GM19238 (cell line): Measurements from ENCODE around the gene HKDC1.
"Not testable (repeated sequence)": the region's sequence is repeated elsewhere in the genome, so short reads cannot be mapped to it uniquely, and the experiment has no call there.

Experiments used
- DNase-seq: peaks from one replicate; pipeline ENCODE4 v3.0.0; 2011; ENCODE audit warnings: low spot score; ENCODE audit not compliant: insufficient read length

The HKDC1 gene

GRCh38 chr10:69278446-69278963, 58.4 kb downstream of the HKDC1 start, which contains the start of gene HK1:
TSS of gene HK1 (plus strand) at chr10:69278496.
- DNase-seq: no peak

GRCh38 chr10:69279110-69279509, 59.0 kb downstream of the HKDC1 start:
- no peak for DNase-seq

GRCh38 chr10:69281507-69282413, 61.6 kb downstream of the HKDC1 start:
- no peak for DNase-seq

GRCh38 chr10:69284402-69284801, 64.3 kb downstream of the HKDC1 start:
- not testable (repeated sequence) for DNase-seq

- no peak for DNase-seq
Observed at GRCh38 chr10:69285699-69286098, 65.6 kb downstream of the HKDC1 start.

- no peak for DNase-seq
Observed at GRCh38 chr10:69287181-69287580, 67.0 kb downstream of the HKDC1 start.

GRCh38 chr10:69290993-69291392, 70.9 kb downstream of the HKDC1 start:
- no peak for DNase-seq

GRCh38 chr10:69292459-69292858, 72.3 kb downstream of the HKDC1 start:
- no peak for DNase-seq

GRCh38 chr10:69295027-69295636, 75.0 kb downstream of the HKDC1 start:
- no peak for DNase-seq

- no peak for DNase-seq
Observed at GRCh38 chr10:69303632-69304051, 83.5 kb downstream of the HKDC1 start.

GRCh38 chr10:69306421-69306820, 86.3 kb downstream of the HKDC1 start:
- no peak for DNase-seq

GRCh38 chr10:69307434-69307833, 87.3 kb downstream of the HKDC1 start:
- no peak for DNase-seq

- not testable (repeated sequence) for DNase-seq
Observed at GRCh38 chr10:69308304-69308703, 88.2 kb downstream of the HKDC1 start.

- no peak for DNase-seq
Observed at GRCh38 chr10:69311309-69311708, 91.2 kb downstream of the HKDC1 start.

GRCh38 chr10:69312528-69312927, 92.4 kb downstream of the HKDC1 start:
- no peak for DNase-seq

- no peak for DNase-seq
Observed at GRCh38 chr10:69315100-69315542, 95.0 kb downstream of the HKDC1 start.

GRCh38 chr10:69315610-69316312, 95.6 kb downstream of the HKDC1 start:
- no peak for DNase-seq

GRCh38 chr10:69316313-69317059, 96.4 kb downstream of the HKDC1 start:
- no peak for DNase-seq
